ENCODE results near the gene CD93.

Gene CD93

DNA sequence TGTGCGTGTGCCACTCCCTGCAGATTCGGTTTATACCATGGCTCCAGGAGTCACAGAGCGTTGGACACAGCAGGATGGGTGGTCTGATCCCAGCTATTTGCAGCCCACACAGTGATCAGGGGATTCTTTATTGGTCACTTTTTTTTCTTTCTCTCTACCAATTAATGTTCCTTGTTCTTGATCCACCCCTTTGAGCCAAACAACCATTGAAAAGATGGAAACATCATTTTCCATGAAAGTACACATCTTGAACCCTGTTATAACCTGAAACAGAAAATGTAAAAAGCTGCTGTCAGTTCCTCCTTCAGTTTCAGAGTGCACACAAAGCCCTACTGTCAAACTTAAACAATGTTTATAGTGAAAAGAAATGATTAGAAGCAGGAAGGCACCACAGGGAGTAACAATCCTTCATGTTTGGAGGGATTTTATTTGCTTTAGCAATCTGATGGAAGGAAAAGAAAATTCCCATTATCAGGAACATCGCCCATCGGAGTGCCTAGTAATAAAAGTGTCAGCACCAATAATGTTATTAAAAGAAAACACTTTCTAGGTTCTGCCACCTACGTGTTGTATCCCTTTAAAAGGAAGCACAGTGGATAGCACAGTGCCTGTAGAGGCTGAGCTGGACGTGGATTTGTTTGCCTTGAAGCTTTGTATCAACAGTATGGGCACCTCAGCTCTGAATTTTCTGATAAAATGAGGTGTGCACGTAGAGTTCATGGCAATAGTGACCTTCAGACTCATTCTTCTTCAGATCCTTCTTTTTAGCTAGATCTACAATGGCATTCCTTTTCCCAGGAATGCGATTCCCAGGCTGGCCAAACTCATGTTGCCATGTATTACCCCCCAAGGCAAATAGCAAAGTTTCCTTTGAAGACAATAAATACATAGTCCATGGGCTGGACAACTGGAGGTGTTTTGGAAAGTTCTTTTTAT lies 20.6 kb downstream of the CD93 start:
- no peak for TF ChIP-seq RAD21 (IDR thresholded peaks at IDR 0.05; ENCODE audit: low read depth)
- no peak for TF ChIP-seq TCF12 (IDR thresholded peaks at IDR 0.05; ENCODE audit: low read depth)
- no peak for TF ChIP-seq FOXM1 (IDR thresholded peaks at IDR 0.05; ENCODE audit: borderline replicate concordance, low read depth)
- no peak for TF ChIP-seq EGR1 (IDR thresholded peaks at IDR 0.05)

DNA sequence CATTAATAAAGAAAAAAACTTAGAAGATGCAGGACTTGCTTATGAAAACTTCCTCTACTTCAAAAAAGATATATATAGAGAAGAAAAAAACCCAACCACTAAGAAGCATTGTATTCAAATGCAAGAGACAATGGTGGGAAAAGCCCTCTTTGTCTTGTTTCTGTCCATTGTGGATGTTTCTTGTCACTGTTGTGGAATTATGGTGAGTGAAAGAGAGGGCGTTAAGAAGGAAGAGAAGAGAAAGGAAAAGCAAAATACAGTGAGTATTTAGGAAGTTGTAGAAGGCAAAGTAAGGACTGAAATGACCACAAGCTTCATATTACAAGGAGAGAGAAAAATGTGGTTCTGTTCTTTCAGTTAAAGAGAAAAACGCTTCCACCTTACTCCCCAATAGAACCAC lies 22.5 kb downstream of the CD93 start:
- TF ChIP-seq FOXM1 (IDR thresholded peaks at IDR 0.05; ENCODE audit: borderline replicate concordance, low read depth), result no peak
- no peak for TF ChIP-seq TAF1 (IDR thresholded peaks at IDR 0.05; ENCODE audit: low read depth)
- TF ChIP-seq EGR1 (IDR thresholded peaks at IDR 0.05), result no peak
- no peak for TF ChIP-seq TEAD4 (IDR thresholded peaks at IDR 0.05)
- TF ChIP-seq, protein P1, sequence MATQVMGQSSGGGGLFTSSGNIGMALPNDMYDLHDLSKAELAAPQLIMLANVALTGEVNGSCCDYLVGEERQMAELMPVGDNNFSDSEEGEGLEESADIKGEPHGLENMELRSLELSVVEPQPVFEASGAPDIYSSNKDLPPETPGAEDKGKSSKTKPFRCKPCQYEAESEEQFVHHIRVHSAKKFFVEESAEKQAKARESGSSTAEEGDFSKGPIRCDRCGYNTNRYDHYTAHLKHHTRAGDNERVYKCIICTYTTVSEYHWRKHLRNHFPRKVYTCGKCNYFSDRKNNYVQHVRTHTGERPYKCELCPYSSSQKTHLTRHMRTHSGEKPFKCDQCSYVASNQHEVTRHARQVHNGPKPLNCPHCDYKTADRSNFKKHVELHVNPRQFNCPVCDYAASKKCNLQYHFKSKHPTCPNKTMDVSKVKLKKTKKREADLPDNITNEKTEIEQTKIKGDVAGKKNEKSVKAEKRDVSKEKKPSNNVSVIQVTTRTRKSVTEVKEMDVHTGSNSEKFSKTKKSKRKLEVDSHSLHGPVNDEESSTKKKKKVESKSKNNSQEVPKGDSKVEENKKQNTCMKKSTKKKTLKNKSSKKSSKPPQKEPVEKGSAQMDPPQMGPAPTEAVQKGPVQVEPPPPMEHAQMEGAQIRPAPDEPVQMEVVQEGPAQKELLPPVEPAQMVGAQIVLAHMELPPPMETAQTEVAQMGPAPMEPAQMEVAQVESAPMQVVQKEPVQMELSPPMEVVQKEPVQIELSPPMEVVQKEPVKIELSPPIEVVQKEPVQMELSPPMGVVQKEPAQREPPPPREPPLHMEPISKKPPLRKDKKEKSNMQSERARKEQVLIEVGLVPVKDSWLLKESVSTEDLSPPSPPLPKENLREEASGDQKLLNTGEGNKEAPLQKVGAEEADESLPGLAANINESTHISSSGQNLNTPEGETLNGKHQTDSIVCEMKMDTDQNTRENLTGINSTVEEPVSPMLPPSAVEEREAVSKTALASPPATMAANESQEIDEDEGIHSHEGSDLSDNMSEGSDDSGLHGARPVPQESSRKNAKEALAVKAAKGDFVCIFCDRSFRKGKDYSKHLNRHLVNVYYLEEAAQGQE (IDR thresholded peaks at IDR 0.05; ENCODE audit: low read depth), result no peak
- no peak for TF ChIP-seq YY1 (IDR thresholded peaks at IDR 0.05; ENCODE audit: low read depth)
- no peak for TF ChIP-seq EP300 (IDR thresholded peaks at IDR 0.05; ENCODE audit: borderline replicate concordance)
- TF ChIP-seq NFIC (IDR thresholded peaks at IDR 0.05), result no peak
- no peak for TF ChIP-seq CREB1 (IDR thresholded peaks at IDR 0.05; ENCODE audit: low read depth)
- TF ChIP-seq, protein P2, sequence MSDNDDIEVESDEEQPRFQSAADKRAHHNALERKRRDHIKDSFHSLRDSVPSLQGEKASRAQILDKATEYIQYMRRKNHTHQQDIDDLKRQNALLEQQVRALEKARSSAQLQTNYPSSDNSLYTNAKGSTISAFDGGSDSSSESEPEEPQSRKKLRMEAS (IDR thresholded peaks at IDR 0.05), result no peak

DNA sequence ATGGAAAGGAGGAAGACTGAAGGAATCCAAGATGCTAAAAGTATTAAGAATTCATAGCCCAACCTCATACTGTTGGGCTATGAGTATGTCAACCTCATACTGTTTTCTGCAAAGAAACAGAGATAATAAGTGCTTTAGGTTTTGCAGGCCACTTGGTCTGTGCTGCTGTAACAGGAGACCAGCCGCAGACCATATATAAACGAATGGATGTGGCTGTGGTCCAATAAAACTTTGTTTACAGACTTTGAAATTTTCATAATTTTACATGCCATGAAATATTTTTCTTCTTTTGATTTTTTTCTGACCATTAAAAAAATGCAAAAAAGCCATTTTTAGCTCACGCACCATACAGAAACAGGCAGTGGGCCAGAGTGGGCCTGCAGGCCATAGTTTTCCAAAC lies 23.0 kb downstream of the CD93 start:
- TF ChIP-seq EP300 (IDR thresholded peaks at IDR 0.05; ENCODE audit: borderline replicate concordance), result no peak
- TF ChIP-seq ZBTB7A (IDR thresholded peaks at IDR 0.05; ENCODE audit: low read depth), result no peak
- TF ChIP-seq CREB1 (IDR thresholded peaks at IDR 0.05; ENCODE audit: low read depth), result no peak
- TF ChIP-seq YY1 (IDR thresholded peaks at IDR 0.05; ENCODE audit: low read depth), result no peak
- TF ChIP-seq, protein P3, sequence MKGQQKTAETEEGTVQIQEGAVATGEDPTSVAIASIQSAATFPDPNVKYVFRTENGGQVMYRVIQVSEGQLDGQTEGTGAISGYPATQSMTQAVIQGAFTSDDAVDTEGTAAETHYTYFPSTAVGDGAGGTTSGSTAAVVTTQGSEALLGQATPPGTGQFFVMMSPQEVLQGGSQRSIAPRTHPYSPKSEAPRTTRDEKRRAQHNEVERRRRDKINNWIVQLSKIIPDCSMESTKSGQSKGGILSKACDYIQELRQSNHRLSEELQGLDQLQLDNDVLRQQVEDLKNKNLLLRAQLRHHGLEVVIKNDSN (IDR thresholded peaks at IDR 0.05), result no peak
- TF ChIP-seq TCF12 (IDR thresholded peaks at IDR 0.05; ENCODE audit: low read depth), result no peak
- no peak for TF ChIP-seq CEBPB (IDR thresholded peaks at IDR 0.05)
- no peak for TF ChIP-seq EGR1 (IDR thresholded peaks at IDR 0.05)
- TF ChIP-seq TEAD4 (IDR thresholded peaks at IDR 0.05), result no peak

DNA sequence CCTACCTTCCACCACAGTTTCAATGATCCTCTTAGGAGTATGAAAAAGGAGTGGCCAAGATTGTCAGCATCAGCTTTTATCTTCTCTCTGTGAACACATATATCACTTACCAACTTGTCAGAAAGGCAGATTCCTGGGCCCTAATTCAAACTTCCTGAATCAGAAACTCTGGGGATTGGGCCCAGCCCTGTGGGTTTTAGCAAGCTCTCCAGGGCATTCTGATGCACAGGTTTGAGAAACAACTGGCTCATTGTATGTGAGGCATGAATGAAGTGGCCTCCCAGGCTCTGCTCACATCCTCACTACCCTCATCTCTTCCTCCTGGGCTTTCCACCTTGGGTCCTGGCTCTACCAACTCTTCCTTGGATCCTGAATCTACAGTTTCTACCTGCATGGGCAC lies 23.5 kb downstream of the CD93 start:
- TF ChIP-seq CEBPB (IDR thresholded peaks at IDR 0.05), result no peak

DNA sequence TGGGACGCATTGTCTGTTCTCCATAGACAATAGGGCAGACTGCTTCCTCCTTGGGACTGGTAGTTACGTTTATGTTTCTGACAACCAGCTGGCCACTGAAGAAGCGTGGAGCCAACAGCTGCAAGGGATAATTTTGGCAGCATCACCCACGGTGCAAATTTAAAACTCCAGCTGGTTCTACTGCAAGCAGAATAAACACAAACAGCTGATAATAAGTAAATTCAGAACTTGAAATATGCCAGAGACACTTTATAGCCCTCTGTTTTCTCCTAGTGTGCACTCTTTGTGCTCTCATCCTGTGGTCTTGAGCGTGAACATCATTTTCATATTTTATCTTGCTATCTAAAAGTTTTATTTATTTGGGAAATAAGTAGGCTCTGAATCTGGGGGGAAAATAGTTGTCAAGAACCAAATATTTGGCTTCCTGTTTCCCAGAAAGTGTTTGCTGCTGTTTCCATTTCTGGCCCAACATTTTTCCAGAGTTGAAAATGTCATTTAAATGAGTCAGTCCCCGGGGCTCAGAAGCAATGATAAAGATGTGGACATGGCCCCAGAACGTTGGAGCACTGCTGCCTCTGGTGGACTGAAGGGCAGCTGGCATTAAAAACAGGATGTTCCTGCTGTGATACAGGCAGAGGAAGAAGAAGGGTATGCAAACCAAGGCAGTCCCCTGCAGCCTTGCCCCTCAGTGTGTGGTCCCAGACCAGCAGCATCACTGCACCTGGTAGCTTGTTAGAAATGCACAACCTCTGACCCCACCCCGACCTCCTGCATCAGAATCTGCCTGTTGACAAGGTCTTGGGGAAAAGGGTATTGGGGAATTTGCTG lies 24.2 kb downstream of the CD93 start:
- TF ChIP-seq ZBTB7A (IDR thresholded peaks at IDR 0.05; ENCODE audit: low read depth), result no peak
- no peak for TF ChIP-seq YY1 (IDR thresholded peaks at IDR 0.05; ENCODE audit: low read depth)
- TF ChIP-seq, protein P2 (IDR thresholded peaks at IDR 0.05), result no peak
- no peak for TF ChIP-seq FOXM1 (IDR thresholded peaks at IDR 0.05; ENCODE audit: borderline replicate concordance, low read depth)
- no peak for TF ChIP-seq CEBPB (IDR thresholded peaks at IDR 0.05)
- TF ChIP-seq NFIC (IDR thresholded peaks at IDR 0.05), result no peak
- no peak for TF ChIP-seq EGR1 (IDR thresholded peaks at IDR 0.05)

DNA sequence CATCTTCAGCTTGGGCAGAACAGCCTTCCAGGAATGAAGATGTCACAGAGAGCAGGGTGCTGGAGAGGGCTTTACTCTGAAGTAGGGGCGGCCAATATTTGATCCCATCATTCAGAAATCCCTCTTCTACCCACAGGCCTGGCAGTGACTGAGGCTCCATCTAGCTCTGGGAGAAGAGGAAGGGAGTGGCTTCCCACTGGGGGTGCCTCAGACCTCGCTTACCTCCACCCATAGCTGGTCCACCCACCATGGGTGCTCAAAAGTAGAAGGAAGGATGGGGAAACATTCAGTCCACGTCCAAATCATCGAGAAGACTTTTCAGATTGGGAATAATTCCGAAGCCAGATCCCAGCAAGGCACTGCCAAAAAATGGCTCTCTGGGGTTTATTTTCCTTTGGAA lies 24.9 kb downstream of the CD93 start:
- TF ChIP-seq EGR1 (IDR thresholded peaks at IDR 0.05), result no peak
- no peak for TF ChIP-seq TCF12 (IDR thresholded peaks at IDR 0.05; ENCODE audit: low read depth)
- TF ChIP-seq CEBPB (IDR thresholded peaks at IDR 0.05), result no peak
- TF ChIP-seq TAF1 (IDR thresholded peaks at IDR 0.05; ENCODE audit: low read depth), result no peak
- TF ChIP-seq RAD21 (IDR thresholded peaks at IDR 0.05; ENCODE audit: low read depth), result no peak
- TF ChIP-seq EP300 (IDR thresholded peaks at IDR 0.05; ENCODE audit: borderline replicate concordance), result no peak
- TF ChIP-seq YY1 (IDR thresholded peaks at IDR 0.05; ENCODE audit: low read depth), result no peak
- TF ChIP-seq NFIC (IDR thresholded peaks at IDR 0.05), result no peak

DNA sequence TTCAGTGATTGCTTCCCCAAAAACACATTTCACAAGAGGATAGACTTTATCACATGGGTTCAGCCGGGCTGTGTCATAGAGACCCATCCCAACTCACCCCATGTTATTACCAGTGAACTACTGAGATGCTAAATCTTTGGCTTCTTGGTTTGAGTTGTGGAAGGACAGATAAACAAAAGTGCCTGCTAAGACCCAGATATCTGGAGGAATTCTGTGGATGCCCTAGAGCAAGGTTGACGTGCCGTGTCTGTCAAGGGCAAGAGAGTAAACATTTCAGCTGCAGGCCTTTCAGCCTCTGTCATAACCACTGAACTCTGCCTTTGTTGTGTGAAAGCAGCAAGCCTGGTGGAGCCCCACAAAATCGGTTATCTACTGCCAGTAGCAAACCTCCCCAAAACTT lies 25.5 kb downstream of the CD93 start:
- TF ChIP-seq FOXM1 (IDR thresholded peaks at IDR 0.05; ENCODE audit: borderline replicate concordance, low read depth), result no peak
- TF ChIP-seq, protein P1 (IDR thresholded peaks at IDR 0.05; ENCODE audit: low read depth), result no peak
